ENCODE results near the gene NOL7. TPM values are rescaled to one million over a fixed set of nuclear protein-coding genes. Genes with fewer than 3 reads are reported as not detected.

Gene NOL7
- total and polyA plus RNA-seq, 10 donors, result 44.6 to 73.6 (median 54.0) TPM

Other genes with a start within 250 kb of the NOL7 start
- 10 to 100 TPM; 16.0 to 54.0 (median 37.4) TPM for gene GFOD1, start 127.7 kb upstream of the NOL7 start, total RNA-seq
- 1 to 10 TPM; 3.4 to 8.2 (median 4.2) TPM for gene GFOD1, start 127.7 kb upstream of the NOL7 start, polyA plus RNA-seq
- gene SIRT5, start 40.7 kb upstream of the NOL7 start, total RNA-seq, result 10 to 100 TPM; 11.0 to 23.7 (median 18.0) TPM
- gene SIRT5, start 40.7 kb upstream of the NOL7 start, polyA plus RNA-seq, result 10 to 100 TPM in 1 of 3 donors, 1 to 10 TPM in 2; 8.2 to 10.8 (median 9.1) TPM
- gene RANBP9, start 96.5 kb downstream of the NOL7 start, total RNA-seq, result 10 to 100 TPM; 32.1 to 41.8 (median 37.4) TPM
- 10 to 100 TPM; 13.4 to 16.4 (median 14.5) TPM for gene RANBP9, start 96.5 kb downstream of the NOL7 start, polyA plus RNA-seq
- 10 to 100 TPM in 6 of 7 donors, 1 to 10 TPM in 1; 9.2 to 22.4 (median 14.7) TPM for gene MCUR1, start 199.2 kb downstream of the NOL7 start, total RNA-seq
- 10 to 100 TPM; 10.2 to 11.7 (median 11.0) TPM for gene MCUR1, start 199.2 kb downstream of the NOL7 start, polyA plus RNA-seq

All from spleen (tissue), 10 donors.